Islet precursor cell (in vitro differentiated cells): ENCODE measurements around the gene UIMC1.

ENCODE experiments used
- DNase-seq: peaks from one replicate; pipeline ENCODE4 v3.0.0-alpha.2; 2018

UIMC1 gene

GRCh38 chr5:176901260-176902101, 105.1 kb downstream of the UIMC1 start:
- DNase-seq, result no peak

DNA sequence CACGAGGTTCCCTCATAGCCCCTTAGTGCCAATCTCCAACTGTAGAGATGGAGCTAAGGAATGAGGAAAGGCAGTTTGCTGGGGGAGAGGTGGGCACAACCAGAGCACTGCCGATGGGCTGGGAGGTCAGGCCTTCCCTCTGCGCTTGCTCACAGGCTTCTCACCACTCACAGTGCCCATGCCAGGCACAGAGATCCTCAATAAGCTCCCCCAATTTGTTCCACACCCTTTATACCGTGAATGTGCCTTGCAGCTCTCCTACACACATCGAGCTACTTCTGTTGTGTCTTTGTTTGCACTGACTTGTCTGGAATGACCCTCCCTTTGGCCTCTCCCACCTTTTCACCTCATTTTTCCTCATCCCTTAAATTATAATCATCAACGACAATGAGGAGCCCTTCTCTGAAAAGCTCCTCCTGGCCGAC, 105.8 kb downstream of the UIMC1 start:
- no peak for DNase-seq

GRCh38 chr5:176899946-176900779, 106.4 kb downstream of the UIMC1 start:
- DNase-seq, result peak; percentile 48

- peak; percentile 40 for DNase-seq
Observed at GRCh38 chr5:176899296-176899891, 107.2 kb downstream of the UIMC1 start, which contains the start of gene HK3. Gene HK3, minus strand, starts transcription at chr5:176899346. Its CDS starts 3,187 bp downstream, at chr5:176896159.

DNA sequence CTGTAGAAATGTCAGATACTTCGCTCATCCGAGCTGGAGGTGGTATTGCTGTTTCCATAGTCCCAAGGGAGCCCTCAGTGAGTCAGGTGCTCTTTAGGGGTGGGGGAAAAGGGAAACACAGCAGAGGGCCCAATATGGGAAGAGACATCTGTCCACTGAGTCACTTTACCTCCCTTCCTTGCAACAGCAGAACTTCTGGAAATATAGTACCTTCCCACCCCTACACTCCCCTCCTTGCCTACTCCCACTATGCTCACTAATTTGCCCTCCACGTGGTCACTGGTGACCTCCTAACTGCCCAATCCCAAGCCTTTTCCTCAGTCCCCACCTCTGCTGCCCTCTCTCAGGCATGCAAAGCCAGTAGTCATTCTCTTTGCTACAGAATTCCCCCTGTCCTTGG, 109.3 kb downstream of the UIMC1 start:
- peak; percentile 40 for DNase-seq

GRCh38 chr5:176895831-176896230, 110.7 kb downstream of the UIMC1 start:
- DNase-seq, result no peak

- peak; percentile 49 for DNase-seq
Observed at GRCh38 chr5:176894298-176894697, 112.3 kb downstream of the UIMC1 start.

GRCh38 chr5:176892663-176893062, 113.9 kb downstream of the UIMC1 start:
- peak; percentile 35 for DNase-seq

DNA sequence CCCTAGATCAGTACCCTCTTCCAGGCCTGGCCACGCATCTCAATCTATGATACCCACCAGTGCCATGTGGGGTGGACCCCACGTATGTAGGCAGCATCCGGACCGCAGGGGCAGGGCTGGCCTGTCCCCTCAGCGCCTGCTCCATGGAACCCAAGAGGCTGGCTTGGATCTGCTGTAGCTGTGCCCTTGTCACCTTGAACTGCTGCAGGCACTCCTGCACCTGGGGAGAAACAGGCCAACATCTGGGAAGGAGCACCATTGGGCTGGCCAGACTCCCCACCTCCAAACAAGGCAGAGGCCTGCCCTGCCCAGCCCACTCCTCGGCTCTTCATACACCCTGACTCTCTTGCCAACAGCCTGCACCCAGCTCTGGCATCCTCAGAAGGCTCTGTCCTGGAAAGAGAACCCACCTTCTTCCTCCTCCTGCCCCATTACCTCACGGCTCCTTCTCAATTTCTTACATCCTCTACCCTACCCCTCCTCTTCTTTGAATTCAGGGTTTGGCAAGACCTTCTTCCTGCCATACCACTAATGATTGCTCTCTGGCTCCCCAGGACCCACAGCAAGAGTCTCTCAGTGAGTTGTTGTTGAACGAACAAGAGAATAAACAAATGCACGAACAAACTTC, 115.1 kb downstream of the UIMC1 start:
- DNase-seq, result peak; percentile 42

- peak; percentile 30 for DNase-seq
Observed at GRCh38 chr5:176890455-176891330, 115.9 kb downstream of the UIMC1 start.

- peak; percentile 43 for DNase-seq
Observed at GRCh38 chr5:176889321-176890280, 117.0 kb downstream of the UIMC1 start.

DNA sequence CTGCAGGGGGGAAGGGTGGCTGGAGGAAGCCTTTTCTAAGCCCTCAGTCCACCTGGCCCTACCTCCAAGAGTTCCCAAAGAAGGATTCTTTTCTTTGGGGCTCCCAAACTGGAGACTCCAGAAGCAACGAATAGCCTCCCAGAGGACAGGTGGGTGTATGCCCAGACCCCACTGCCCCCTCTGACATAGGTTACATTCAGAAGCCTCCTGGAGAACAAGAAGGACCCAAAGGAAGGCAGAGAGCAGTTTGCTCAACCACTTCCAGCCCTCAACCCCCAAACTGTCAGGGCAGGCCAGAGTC, 117.8 kb downstream of the UIMC1 start:
- DNase-seq, result no peak

DNA sequence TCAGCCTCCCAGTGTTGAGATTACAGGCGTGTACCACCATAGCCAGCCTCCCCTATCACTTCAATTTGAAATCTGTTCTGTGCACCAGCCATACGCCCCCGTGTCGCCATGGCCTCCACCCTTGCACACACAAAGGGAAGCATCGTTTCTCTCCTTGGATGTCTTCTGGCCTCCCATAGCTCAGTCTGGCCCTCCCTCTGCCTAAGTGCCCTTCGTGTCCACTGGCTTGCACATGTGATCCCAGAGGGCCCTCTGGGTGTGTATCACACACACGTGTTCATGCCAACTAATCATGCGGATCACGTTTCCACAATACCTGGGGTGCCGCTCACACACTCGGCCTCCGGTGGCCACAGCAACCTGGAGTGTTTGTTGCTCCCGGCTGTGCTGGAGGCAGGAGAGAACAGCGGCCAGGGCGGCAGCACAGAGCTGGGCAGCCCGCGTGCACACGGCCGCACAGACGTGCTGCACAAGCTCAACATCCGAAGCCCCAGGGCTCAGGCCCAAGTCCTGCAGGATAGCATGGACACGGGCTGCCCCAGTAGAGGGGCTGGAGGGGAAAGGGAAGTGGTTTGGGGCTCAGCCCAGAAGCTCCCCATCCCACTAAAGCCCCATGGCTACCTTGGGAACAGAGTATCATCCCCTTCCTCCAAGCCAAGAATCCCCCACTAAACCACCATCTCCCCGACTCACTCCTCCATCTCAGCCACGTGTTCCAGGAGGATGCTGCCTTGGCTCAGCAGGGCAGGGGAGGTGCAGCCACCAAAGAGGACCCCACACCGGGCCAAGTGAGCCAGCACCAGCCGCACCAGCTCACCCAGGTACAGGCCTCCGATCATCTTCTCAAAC, 118.3 kb downstream of the UIMC1 start:
- DNase-seq, result no peak

GRCh38 chr5:176887252-176887849, 119.2 kb downstream of the UIMC1 start:
- no peak for DNase-seq

DNA sequence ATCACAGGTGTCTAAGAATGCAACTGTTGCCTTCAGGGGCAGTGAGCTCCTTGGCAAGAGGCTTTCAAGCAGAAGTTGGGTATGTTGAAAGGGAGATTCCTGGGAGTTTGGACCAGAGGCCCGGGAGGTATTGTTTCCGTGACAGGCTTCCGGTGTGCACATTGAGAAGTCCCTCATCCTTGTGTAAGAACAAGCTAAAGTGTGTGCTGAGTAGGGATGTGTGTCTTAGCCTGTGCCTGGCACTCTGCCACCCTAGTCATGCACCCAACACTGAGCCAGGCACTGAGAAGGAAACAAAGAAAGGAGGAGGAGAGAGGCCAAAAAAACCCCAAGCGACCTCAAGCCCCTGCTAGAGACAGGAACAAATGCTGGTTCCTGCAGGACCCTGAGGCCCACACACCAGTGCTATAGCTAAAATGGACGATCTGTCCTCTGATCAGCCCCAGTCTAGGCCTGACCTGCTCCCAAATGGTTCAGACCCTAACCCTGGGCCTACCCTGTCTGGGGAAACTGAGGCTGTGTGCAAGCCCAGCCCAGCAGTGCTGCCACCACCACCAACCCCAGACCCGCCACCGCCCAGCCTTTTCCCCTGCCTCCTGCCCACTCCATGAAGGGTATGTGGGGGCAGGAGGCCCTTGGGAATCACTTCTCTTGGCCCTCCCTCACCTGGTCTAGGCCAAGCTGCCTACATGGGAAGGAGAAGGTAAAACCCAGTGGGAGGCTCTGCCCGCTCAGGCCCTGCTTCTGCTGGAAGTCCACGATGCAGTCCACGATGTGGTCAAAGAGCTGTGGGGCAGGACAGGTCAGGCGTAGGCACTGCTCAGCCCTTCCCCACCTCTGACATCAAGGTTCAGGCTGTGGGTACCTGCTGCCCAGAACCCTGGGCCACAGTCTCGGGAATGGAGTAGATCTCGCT, 120.0 kb downstream of the UIMC1 start:
- no peak for DNase-seq

DNA sequence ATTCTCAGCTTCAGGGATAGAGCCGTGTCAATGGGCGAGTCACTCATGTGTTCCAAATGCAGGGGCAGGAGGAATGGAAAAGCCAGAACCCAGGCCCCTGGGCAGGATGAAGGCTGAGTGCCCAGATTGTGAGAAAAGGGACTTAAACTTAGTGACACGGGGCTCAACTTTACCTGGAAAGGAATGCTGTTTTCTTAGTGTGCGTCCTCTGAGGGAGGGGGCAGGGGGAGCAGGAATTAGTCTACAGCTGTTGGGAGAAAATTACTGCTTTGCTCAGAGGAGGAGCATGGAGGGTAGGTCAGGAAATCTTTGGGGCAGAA, 122.0 kb downstream of the UIMC1 start:
- DNase-seq, result no peak

- DNase-seq, result no peak
Observed at GRCh38 chr5:176883700-176884570, 122.6 kb downstream of the UIMC1 start.

- DNase-seq, result no peak
Observed at GRCh38 chr5:176882567-176882903, 124.0 kb downstream of the UIMC1 start.
